SW 1271 (cell line): ENCODE measurements around the gene ASPG.

Source experiments
- DNase-seq, 2 experiments: peaks; one replicate each; lab custom pipeline; 2025; lab: John Stamatoyannopoulos, UW

The ASPG gene

GRCh38 chr14:104093366-104094055, 8.0 kb downstream of the ASPG start:
- no peak for DNase-seq

GRCh38 chr14:104094056-104094708, 8.7 kb downstream of the ASPG start:
- no peak for DNase-seq

DNA sequence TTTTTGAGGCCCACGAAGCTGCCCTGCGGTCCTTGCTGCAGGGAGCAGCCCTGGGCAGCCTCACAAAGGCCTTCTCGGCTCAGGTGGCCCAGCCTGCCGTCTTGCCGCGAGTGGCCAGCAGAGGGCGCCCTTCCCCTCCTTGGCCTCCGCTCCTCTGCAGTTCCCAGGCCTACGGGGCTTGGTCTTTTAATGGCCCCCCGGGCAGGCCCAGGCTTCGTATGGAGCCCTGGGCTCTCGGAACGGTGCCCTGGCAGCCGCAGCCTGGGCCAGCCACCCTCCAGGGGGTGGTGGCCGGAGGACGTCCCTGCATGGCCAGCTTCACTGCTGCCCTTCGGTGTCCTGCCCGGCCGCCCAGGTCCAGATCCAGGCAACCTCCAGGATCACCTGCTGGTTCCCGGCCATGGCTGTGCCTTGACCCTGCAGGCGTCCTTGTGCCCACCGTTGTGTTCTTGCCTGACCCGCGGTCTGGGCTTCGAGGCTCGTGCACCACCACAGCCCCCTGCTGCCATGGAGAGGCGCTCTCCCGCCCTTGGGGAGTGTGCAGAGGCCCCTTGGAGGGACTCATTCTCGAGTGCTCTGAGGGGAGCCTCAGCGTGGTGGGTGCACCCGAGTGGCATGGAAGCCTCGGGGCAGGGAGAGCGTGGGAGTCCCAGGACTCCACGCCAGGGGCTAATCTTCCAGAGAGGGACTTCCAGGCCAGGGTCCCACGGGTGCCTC, 9.4 kb downstream of the ASPG start:
- peak in 1 of 2 experiments; percentile 18 for DNase-seq

DNA sequence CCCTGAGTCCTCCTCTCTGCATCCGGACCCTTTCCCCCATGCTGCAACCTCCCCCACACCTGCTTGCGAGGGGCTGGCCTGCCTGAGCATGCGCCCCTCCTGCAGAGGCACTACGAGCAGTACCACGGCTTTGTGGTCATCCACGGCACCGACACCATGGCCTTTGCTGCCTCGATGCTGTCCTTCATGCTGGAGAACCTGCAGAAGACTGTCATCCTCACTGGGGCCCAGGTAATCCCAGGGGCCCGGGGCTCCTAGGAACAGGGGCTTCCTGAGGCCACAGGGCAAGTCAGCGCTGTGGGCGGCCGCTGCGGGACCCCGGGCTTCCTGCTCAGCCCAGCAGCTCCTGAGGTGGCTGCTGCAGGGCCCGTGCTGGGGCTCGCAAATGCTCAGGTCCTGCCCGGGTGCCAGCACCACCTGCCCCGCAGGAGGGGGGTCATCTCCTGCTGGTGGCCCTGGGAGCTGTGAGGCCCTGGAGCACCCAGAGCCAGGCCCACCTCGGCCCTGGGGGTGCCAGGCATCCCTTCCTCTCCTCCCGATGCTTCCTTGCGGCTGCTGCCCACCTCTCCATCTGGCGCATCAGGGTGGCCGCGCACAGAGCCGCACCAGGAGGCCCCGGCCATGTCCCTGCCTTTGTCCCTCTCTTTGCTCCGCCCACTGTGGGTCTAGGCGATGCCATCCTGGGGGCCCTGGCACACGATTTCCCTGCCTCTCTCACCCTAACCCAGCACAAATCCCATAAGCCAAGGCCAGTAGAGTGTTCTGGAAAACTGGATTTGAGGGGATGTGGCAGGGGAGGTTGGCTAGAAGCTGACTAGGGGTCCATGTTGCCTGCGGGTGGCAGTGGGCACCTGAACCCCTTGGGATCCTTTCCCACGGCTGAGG, 10.2 kb downstream of the ASPG start:
- no peak for DNase-seq

DNA sequence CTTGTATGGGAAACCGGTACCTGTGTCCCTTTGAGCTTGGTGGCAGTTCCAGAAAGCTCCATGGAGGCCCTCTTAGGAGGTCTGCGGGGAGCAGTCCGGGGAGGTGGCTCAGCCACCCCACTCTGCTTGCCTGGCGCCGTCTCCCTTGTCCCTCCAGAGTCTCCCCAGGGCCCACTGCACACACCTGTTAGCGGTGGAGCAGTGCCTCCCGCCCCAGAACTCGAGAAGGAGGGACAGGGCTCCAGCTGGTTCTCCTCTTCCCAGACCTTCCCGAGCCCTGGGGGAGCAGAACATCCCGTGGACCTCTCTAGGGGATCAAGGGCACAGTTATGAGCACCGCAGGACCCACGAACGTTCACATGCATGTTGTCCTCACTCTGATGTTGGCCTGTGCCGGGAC, 10.8 kb downstream of the ASPG start:
- DNase-seq: no peak

- DNase-seq: no peak
These were observed 11.5 kb downstream of the ASPG start for GRCh38 chr14:104096751-104097700.

DNA sequence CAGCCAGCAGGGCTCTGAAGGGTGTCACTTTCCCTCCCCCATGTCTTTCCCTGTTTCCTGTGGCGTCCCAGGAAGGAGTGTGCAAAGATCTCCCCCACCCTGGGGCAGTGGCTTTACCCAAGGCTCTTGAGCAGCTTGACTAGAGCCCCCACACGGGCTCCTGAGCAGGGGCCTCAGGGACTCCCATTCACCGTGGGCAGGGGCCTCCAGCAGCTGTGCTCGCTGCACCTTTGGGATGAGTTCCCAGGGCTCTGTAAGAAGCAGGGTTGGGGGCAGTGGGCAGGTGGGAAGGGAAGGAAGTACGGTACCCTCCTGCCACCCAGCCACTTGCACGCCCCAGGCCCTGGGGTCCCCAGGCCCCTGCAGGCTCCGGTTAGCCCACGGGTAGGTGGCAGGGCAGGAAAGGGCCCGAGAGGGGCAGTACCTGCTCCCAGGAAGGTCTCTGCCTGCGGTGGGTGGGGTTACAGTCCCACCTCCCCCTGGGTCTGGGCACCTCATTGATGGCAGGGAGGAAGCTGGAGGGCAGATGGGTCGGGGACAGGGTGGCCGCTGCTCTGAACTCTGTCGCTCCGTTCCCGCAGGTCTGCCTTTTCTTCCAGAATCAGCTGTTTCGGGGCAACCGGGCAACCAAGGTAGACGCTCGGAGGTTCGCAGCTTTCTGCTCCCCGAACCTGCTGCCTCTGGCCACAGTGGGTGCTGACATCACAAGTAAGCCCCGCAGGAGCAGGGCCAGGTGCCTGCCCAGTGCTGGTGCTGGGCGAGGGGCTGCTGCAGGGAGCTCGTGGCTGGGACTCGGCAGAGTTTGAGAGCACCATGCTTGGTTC, 13.0 kb downstream of the ASPG start:
- no peak for DNase-seq

DNA sequence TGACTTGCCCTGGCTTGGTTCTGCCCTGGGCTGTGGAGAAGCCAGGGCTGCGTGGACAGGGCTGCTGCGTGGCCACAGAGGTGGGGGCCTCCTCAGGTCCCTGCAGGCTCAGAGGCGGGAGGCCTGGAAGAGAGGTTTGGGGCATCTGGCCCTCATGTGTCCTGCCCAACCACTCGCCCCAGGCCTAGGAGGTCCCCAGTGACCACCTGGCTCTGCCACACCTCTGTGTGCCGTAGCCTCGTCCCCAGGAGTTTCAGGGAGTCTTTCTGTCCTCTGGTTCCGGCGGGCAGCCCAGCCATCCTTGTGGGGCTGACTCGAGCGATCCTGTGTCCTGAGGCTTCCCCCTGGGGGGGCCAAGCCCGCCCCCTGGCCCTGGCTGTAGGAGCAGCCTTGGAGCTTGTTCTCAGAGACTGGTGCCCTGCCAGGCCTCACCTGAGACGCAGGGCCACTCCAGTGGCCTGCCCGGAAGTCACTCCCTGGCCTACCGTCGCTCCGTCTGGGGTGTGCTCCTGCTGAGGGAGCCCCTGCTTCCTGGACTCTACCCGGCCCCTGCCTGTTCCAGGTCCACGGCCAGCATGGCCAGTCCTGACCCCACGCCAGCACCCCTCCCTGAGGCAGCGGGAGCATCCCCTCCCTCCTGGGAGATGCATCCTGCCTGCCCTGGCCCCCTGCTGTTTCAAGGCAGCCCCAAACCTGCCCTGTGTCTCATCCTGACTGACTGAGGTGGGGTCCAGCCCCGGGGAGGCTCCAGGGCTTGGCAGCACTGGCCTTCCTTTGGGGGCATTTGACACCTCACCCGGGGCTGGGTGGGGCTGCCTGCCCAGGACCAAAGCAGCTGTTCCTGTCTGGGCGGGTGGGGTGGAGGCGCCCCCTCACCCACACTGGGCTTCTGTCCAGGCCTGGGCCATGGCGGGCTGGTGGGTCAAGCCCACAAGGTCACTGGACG, 13.9 kb downstream of the ASPG start:
- DNase-seq: no peak

GRCh38 chr14:104100171-104101085, 14.9 kb downstream of the ASPG start:
- no peak for DNase-seq

DNA sequence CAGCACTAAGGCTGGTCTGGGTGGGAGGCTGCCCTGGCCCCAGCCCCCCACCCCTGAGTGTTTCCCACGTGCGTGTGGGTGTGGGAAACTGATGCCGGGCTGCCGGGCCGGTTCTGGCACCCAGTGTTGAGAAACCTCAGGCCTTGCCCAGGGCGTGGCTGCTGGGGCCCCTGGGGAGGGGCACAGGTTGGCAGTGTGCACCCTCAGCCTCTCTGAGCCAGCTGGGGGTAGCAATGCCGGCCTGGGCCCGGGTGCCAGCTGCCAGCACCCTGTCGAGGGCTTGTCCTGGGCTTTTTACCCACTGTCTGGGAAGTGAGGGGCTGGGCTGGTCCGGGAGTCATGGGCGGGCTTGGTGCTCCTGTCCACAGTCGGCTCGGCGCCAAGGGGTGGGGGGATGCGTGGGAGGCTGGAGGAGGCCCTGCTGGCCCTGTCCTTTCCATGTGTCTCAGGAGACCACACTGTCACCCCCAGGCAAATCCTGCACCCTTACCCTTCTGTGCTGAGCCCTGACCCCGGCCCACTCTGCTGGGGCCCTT, 15.7 kb downstream of the ASPG start:
- DNase-seq: no peak

DNA sequence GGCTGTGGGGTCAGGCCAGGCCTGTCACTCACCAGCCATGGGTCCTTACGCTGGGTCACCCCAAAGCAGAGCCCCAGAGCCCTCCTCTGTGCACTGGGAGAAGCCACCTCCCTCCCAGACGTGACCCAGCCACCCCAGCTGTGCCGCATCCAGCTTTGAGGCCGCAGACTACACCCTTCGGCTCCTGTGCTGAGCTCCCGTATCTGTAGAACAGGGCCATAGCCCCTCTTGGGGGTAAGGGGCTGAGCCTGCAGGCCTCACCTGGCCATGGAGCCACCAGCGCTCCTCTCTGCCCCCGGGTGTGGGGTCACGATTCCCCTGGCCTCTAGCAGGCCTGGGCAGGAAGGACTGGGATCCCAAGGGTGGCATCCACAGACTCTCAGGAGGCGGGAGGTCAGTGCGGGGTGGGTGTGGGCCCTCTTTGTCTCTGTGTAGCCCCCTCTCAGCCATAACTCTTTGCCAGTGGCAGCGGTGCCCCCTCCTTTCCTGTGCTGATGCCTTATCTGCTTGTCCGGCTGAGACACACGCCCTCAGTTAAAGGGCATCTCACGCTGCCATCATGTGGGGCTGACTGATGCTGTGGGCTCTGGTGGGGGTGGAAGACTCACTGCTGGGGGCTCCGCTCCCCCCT, 16.3 kb downstream of the ASPG start:
- no peak for DNase-seq

GRCh38 chr14:104102282-104102914, 16.9 kb downstream of the ASPG start:
- DNase-seq: no peak

DNA sequence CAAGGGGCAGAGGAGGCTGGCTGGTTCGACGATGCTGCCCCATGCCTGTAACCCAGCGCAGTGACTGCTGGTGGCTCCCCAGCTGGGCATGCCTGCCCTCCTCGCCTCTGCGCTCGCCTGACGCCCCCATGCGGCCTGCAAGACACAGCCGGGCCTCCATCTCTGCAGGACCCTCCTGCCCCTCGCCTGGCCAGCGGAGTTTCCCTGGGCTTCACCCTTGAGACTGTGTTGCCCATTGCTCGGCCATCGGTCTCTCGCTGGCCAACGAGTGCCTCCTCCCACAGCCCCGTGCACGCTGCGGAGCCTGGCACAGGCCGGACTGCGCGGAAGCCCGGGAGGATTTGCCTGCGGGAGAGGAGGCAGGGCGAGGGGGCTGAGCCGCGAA, 17.6 kb downstream of the ASPG start:
- no peak for DNase-seq

- DNase-seq: no peak
These were observed 18.1 kb downstream of the ASPG start for GRCh38 chr14:104103446-104104075.

DNA sequence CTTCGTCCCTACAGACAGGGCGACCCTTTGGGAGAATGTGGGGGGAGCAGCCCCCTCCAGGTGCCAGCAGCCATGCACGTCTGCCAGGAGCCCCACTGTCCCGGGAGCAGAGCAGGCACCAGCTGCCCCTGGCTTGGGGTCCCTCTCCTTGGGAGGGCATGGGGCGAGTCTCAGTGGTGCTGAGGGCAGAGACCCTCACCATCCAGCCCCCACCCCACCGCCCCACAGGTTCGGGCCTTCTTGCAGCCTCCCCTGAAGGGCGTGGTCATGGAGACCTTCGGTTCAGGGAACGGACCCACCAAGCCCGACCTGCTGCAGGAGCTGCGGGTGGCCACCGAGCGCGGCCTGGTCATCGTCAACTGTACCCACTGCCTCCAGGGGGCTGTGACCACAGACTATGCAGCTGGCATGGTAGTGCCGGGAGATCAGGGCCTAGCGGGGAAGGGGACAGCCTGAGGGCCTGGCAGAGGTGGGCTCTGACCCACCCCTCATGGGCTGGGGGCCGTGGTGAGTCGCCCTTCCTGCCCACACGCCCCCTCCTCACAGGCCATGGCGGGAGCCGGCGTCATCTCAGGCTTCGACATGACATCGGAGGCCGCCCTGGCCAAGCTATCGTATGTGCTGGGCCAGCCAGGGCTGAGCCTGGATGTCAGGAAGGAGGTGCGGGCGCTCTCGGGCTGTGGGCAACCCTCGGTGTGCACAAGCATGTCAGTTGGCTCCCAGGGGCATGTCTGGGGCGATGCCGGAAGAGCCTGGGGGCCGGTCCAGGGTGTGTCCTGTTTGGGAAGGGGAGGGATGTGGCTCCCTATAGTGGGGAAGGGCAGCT, 18.8 kb downstream of the ASPG start:
- no peak for DNase-seq
